Measurements from ENCODE around the gene UPB1. TPM values are rescaled to one million over a fixed set of nuclear protein-coding genes. Genes with fewer than 3 reads are reported as not detected.

UPB1 gene
- total and polyA plus RNA-seq, 9 of the 15 experiments (the other 6 are each of a cell fraction or from before 2014, with no cell fraction given), result 0.06 to 0.11 TPM; not detected in 7

- no peak for TF ChIP-seq CREB3L1 (IDR thresholded peaks at IDR 0.05; ENCODE audit: borderline replicate concordance, low read depth)
- TF ChIP-seq PTTG1 (tag; IDR thresholded peaks at IDR 0.05; ENCODE audit: low read depth), result no peak
- no peak for TF ChIP-seq NFE2L1 (tag; IDR thresholded peaks at IDR 0.05; ENCODE audit: borderline replicate concordance, low read depth)
- TF ChIP-seq FOSL1 (tag; conservative IDR thresholded peaks at IDR 0.05), result peak; percentile 56; the same call in 1 of the 2 replicates
- TF ChIP-seq XRCC5 (IDR thresholded peaks at IDR 0.05; ENCODE audit: low read depth, low read length), result no peak
- no peak for TF ChIP-seq ZBTB5 (IDR thresholded peaks at IDR 0.05)
- TF ChIP-seq ZNF12 (CRISPR knock-in tag; IDR thresholded peaks at IDR 0.05), result no peak
- no peak for TF ChIP-seq HMBOX1 (IDR thresholded peaks at IDR 0.05)
Observed at GRCh38 chr22:24550028-24550901, 55.1 kb downstream of the UPB1 start (continued).

All from K562 (cell line).